LNCAP (cell line): ENCODE results near the gene GARIN5A.

Source experiments
- TF ChIP-seq, protein P1 (sequence below): fragments of 450-650 bp; IDR thresholded peaks from 2 replicates; pipeline ENCODE4 v1.5.1; 2017; ENCODE audit warnings: mild to moderate bottlenecking

The GARIN5A gene

DNA sequence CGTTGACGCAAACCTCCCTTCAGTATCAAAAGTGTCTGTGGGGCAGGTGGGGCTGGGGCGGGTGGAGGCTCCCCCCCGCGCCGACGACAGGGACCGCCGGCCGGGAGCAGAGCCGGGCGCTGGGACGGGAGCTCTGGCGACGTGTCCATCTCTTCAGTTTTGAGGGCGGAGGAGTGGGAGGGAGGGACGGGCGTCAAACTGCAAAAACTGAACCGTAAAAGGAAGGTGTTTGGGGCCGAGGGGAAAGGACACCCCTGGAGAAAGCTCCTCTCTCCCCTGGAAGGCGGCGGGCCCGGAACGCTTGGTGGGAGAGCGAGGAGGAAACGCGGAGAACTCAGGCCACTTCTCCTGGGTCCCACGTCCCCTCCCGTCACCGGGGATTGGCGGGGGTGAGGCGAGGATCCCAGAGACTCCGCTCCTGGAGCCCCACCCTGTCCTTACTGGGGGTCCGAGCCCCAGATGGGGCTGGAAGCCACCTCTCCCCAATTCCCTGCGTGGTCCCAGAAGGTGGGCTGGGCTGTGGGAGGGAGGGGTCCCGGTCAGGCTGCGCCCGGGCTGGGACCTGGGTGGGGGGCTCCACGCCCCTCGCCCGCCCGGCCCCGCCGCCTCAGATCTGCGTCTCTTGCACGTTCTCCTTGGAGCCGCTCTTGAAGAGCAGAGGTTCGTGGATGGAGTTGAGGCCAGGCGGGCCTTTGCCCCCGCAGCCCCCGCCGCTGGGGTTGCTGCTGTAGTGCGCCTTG, 40.5 kb upstream of the GARIN5A start:
- TF ChIP-seq, protein P1, sequence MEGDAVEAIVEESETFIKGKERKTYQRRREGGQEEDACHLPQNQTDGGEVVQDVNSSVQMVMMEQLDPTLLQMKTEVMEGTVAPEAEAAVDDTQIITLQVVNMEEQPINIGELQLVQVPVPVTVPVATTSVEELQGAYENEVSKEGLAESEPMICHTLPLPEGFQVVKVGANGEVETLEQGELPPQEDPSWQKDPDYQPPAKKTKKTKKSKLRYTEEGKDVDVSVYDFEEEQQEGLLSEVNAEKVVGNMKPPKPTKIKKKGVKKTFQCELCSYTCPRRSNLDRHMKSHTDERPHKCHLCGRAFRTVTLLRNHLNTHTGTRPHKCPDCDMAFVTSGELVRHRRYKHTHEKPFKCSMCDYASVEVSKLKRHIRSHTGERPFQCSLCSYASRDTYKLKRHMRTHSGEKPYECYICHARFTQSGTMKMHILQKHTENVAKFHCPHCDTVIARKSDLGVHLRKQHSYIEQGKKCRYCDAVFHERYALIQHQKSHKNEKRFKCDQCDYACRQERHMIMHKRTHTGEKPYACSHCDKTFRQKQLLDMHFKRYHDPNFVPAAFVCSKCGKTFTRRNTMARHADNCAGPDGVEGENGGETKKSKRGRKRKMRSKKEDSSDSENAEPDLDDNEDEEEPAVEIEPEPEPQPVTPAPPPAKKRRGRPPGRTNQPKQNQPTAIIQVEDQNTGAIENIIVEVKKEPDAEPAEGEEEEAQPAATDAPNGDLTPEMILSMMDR, result no peak

DNA sequence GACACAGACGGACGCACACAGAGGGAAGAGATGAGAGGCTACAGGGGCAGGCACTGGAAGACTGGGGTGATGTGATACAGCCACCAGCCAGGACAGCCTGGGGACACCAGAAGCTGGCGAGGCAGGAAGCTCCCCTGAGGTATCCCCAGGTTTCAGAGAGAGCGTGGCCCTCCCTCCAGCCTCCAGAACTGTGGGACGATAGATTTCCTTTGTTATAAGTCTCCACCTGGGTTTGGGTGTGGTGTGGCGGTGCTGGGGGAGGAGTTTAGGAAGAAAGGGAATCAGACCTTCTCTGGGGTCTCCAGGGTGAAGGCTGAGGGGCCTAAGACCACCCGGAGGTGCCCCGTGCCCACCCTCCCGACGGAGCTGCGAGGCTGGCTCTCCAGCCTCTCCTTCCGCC, 39.8 kb upstream of the GARIN5A start:
- TF ChIP-seq, protein P1, result no peak

DNA sequence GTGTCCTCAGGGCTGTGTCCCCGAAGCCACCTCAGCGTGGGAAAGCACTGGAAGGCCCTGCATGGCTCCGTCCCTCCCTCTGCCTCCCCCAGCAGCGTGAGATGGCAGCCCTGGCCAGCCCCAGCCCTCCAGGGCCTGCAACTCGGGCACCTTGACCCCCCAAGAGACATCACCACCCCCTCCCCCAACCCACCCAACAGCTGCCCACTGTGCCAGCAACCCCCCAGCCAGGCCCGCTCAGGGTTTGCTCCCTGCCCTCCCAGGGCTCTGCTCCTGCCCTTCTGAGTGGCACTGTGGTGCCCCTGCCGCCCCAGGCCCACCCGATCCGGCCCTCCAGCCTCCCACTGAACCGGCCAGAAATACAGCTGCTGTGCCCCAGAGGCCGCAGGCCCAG, 38.5 kb upstream of the GARIN5A start:
- TF ChIP-seq, protein P1, result no peak

DNA sequence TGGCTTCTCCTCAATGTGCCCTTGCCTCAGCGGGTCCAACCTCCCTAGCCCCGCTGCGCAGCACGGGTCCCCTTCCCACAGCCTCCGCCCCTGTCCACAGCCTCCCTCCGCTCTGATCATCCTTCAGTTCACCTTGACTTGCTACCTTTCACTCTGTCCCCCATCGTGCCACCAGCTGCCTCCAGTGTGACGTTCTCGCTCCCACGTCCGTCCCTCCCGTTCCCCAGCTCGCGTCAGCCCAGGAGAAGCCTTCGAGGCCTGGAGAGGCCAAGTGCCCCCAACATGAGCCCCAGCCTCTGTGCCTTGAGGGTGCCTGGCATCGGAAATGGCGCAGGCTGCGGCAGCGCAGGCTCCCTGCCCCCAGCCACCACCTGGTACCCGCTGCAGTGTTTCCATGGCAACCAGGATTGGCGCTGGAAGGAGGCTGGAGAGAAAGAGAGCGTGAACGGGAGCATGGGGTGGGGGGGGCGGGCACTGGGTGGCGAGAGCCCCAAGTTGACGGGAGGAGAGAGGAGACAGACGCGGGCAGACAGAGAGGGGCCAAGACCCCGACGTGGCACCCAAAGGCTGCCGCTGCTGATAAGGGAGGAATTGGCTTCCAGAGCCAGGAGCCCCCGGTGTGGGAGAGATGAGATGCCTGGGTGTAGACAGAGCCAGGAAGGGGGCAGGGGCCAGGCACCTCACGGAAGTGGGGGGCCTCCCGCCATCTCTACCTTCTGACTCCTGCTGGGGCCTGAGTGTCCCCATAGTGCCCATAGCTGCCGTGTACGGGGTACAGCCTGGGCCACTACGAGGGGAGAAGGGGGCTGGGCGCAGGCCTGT, 37.9 kb upstream of the GARIN5A start:
- TF ChIP-seq, protein P1, result no peak

DNA sequence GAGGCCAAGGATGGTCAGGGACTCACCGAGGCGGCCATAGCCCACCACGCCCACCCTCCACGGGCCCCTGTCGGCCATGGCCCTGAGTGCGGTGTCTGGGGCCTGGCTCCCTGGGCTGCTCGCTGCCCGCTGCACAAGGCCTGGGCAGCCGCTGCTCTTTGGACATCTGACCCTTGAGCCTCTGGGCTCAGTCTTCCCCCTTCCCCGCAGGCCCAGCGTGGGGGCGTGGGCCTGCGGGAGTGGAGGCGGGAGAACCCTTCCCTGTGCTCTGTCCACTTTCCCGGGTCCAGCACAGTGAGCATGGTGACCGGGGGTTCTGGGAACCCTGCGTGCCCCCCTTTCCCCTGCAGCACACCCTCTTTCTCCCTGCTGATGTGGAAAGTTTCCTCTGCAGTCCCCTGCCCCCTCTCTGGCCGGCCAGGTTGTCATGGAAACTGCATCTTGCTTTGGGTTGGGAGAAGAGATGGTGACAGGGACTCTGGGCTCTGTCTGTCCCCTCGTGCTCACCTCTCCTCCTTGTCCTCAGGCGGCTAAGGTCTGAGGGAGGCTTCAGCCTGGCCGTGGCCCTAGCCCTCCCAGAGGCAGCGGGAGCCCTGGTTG, 37.2 kb upstream of the GARIN5A start, which contains the start of gene ASPDH:
TSS of gene ASPDH (minus strand) at position 168 of the 600 bp plus-strand sequence. CDS start at position 78, 90 bp downstream.
- TF ChIP-seq, protein P1, result no peak

DNA sequence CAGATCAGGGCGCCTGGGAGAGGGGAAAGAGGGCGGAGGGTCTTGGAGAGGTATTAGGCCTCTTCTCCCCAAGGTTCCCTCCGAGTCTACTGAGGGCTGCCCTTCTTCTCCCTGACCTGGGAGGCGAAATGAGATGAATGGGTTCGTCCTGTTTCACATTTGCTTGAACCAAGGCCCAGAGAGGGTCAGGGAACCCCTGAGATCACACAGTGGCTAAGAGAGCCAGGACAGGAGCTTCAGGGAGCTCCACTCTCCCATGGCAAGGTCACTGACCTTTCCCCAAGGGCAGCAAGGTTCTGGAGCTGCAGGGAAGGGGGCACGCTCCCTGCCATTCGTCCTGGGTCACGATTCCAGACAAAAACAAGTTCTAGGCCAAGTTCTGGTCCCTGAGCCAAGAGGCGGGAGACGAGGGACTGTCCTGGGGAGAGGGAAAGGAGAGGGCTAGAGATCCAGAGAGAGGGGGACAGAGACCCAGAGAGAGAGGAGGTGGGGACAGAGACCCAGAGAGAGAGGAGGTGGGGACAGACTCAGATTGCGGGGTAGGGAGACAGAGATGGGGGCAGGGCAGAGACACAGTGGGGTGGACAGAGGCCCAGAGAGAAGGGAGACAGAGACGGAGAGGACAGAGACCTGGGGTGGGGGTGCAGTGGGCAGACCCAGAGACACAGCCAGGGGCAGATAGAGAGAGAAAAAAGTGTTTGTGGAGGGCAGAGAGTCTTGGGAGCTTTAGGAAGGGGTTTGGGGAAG, 36.5 kb upstream of the GARIN5A start:
- TF ChIP-seq, protein P1, result no peak
